ENCODE data around the gene AKT3.

GRCh38 chr1:243706563-243706962 lies 143.5 kb downstream of the AKT3 start:
- no peak for TF ChIP-seq CTCF (IDR thresholded peaks at IDR 0.05)
- no peak for TF ChIP-seq EZH2 (IDR thresholded peaks at IDR 0.05)

All from neural progenitor cell (in vitro differentiated cells).